ENCODE results near the gene ARPC4. TPM values are rescaled to one million over a fixed set of nuclear protein-coding genes. Genes with fewer than 3 reads are reported as not detected.

Gene ARPC4
- total RNA-seq, 6 donors from 2014 or later = 88.3 to 186 (median 158) TPM

DNA sequence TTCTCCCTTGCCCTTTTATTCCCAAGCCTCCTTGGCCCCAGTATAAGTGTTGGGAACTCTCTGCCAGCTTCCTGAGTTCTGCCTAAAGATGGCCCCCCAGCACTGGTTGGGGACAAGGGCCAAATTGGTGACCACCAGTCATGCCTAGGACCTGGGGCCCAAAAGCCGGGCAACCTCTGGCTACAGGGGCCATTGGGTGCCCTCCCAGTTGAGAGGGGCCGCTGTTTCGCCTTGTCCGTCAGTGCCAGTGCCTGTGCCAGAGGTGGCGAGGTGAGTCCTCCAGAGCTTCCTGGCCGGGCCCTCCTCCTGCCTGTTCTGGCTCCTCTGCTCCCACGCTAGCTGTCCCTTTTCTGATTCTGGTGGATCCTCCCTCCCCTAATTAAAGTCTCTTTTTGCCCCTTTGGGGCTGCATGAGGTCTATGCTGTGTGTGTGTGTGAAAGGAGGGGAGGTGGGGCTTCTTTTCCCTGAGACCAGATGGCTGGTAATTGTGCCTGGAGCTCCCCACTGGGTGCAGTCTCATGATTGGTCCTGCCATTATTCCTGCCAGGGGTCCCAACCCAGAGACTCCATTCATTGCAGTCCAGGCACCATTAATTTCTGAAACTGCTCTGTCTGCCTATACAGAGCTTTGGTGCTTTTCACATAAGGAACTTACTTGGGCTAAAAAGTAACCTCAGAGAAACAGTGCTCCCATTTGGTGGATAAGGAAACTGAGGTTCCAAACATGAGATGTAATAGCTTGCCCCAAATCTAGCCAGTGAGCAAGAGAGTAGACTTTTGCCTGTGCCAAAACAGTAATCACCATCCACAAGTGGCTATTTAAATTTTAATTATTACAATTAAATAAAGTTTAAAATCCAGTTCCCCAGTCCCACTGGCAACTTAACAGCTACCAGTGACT is 14.1 kb downstream of the ARPC4 start:
- Histone ChIP-seq H3K9me3 (no peaks in the 10 kb centered on the region), H3K4me1 (peaks cover 12 to 24% (median 19%) of the 10 kb centered on the region in 4 donors), H3K4me3 (no peak overlapping the region), H3K27me3 (no peaks in the 10 kb centered on the region), H3K36me3 (peaks cover 36 to 57% (median 46%) of the 10 kb centered on the region in 4 donors), H3K27ac (no peak overlapping the region)
- DNase-seq (no peak), ATAC-seq (ENCODE audit: low FRiP score in 2 of 2) (no peak)
- TF ChIP-seq EP300 (IDR thresholded peaks at IDR 0.05) (no peak), POLR2A (IDR thresholded peaks at IDR 0.05) (no peak), POLR2AphosphoS5 (IDR thresholded peaks at IDR 0.05) (no peak), CTCF (IDR thresholded peaks at IDR 0.05) (no peak)
- WGBS, 2 donors = 94 to 99% methylated on average over 7 of the region's 7 CpGs

GRCh38 chr3:9807981-9808344 is 15.1 kb downstream of the ARPC4 start:
- Histone ChIP-seq H3K4me3 (no peak overlapping the region), H3K9me3 (no peaks in the 10 kb centered on the region), H3K4me1 (peaks cover 12 to 24% (median 19%) of the 10 kb centered on the region in 4 donors), H3K27me3 (no peaks in the 10 kb centered on the region), H3K36me3 (peaks cover 35 to 52% (median 40%) of the 10 kb centered on the region in 4 donors), H3K27ac (peak overlapping the region in 2 of 4 donors; percentile 94 to 95)
- DNase-seq (no peak), ATAC-seq (ENCODE audit: low FRiP score in 2 of 2) (no peak)
- TF ChIP-seq POLR2AphosphoS5 (IDR thresholded peaks at IDR 0.05) = no peak
- WGBS, 2 donors = 87 to 88% methylated on average over 2 of the region's 2 CpGs

GRCh38 chr3:9808345-9809037 is 15.6 kb downstream of the ARPC4 start:
- DNase-seq (no peak), ATAC-seq (ENCODE audit: low FRiP score in 2 of 2) (no peak)
- Histone ChIP-seq H3K27me3 (no peaks in the 10 kb centered on the region), H3K36me3 (peaks cover 30 to 52% (median 36%) of the 10 kb centered on the region in 4 donors), H3K9me3 (no peaks in the 10 kb centered on the region), H3K27ac (peak overlapping the region; percentile 92 to 95 (median 94)), H3K4me1 (peaks cover 12 to 24% (median 19%) of the 10 kb centered on the region in 4 donors), H3K4me3 (no peak overlapping the region)
- no peak for TF ChIP-seq POLR2A (IDR thresholded peaks at IDR 0.05)
- no peak for TF ChIP-seq POLR2AphosphoS5 (IDR thresholded peaks at IDR 0.05)
- peak in 1 of 6 experiments; percentile 20 for TF ChIP-seq CTCF (IDR thresholded peaks at IDR 0.05)
- TF ChIP-seq EP300 (IDR thresholded peaks at IDR 0.05) = no peak
- WGBS, 2 donors = 71 to 77% methylated on average over 7 of the region's 7 CpGs

DNA sequence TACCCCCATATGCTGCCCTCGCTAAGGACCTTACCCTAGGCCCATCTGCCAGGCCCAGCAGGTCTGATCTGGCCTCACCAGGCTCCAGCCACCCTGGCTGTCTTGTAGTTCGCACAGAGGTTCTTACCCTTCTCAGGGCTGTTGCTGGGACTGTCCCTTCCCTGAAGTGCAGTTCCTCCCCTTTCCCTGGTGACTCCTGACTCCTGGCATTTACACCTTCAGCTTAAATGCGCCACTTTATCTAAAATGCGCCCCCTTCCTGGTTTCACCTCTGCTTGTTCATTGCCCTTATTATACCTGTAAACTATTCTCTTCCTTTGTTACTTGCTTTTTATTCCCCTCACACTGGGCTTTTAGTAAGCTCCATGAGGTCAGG is 16.3 kb downstream of the ARPC4 start:
- H3K27ac ChIP-seq = peak overlapping the region; percentile 92 to 95 (median 94)
- no peaks in the 10 kb centered on the region for H3K9me3 ChIP-seq
- peak overlapping the region in 3 of 4 donors; percentile 67 to 76 (median 73) for H3K4me3 ChIP-seq
- H3K36me3 ChIP-seq = peaks cover 23 to 49% (median 31%) of the 10 kb centered on the region in 4 donors
- no peak for TF ChIP-seq EP300 (IDR thresholded peaks at IDR 0.05)
- no peak for TF ChIP-seq POLR2AphosphoS5 (IDR thresholded peaks at IDR 0.05)
- no peak for TF ChIP-seq POLR2A (IDR thresholded peaks at IDR 0.05)
- TF ChIP-seq CTCF (IDR thresholded peaks at IDR 0.05) = no peak
- peaks cover 12 to 24% (median 19%) of the 10 kb centered on the region in 4 donors for H3K4me1 ChIP-seq
- no peaks in the 10 kb centered on the region for H3K27me3 ChIP-seq
- peak; percentile 1 to 25 for ATAC-seq (ENCODE audit: low FRiP score in 2 of 2)
- 54 to 73% methylated on average over 4 of the region's 4 CpGs for WGBS, 2 donors
- peak in 1 of 2 donors; percentile 58 for DNase-seq

All from upper lobe of left lung (tissue), 6 donors.